Measurements from ENCODE around the gene TMEM86A. TPM values are rescaled to one million over a fixed set of nuclear protein-coding genes. Genes with fewer than 3 reads are reported as not detected.

The TMEM86A gene
- total and polyA plus RNA-seq, 4 donors, result 1.1 to 8.4 (median 3.2) TPM

DNA sequence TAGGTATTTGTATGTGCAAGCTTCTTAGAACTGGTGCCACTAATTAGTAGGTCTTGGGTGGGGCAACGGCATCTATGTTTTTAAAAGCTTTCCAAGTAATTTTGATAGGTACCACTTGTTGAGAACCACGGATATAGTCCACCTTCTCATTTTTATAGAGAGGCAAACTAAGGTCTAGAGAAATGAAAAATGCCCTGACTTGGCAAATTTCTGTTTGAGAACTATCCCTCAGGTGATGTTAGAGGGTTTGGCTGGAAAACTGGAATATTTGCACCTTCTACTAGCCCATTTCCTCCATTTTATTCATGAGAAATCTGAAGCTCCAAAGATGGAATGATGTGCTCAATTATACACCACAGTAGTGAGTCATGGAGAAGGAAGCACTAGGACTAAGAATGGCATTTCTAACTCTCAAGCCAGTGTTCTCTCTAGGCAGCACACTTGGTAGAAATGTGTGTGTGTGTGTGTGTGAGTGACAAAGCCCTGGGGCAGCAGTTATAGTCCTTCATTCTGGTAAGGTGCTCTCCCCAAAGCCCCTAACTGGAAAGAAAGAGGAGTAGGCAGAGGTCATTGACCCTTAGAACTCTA lies 1.8 kb upstream of the TMEM86A start:
- Histone ChIP-seq H3K27ac (ENCODE audit: low read depth in 1 of 2, low read length in 2 of 2) (no peak overlapping the region), H3K36me3 (ENCODE audit: control insufficient read depth in 1 of 2, insufficient read depth in 2 of 2, low read length in 1 of 2) (no peaks in the 10 kb centered on the region), H3K4me1 (ENCODE audit: control insufficient read depth in 1 of 2, insufficient read depth in 2 of 2, low read length in 2 of 2) (no peaks in the 10 kb centered on the region), H3K27me3 (ENCODE audit: control insufficient read depth in 1 of 2, insufficient read depth in 2 of 2, low read length in 1 of 2) (no peaks in the 10 kb centered on the region), H3K9me3 (ENCODE audit: control insufficient read depth, low read length) (no peaks in the 10 kb centered on the region), H3K4me3 (ENCODE audit: low read length in 2 of 2) (no peak overlapping the region)
- intact Hi-C loops (cut with DNase I), result loop anchor here (5.0 kb wide), 2 partner anchors 64 to 109 kb away; partner anchors contain the start of genes SPTY2D1 (in 1 of the 2) and UEVLD (in 1 of the 2)
- WGBS, 2 donors, result 90 to 91% methylated on average over 2 of the region's 2 CpGs
- DNase-seq (no peak), ATAC-seq (ENCODE audit: low FRiP score) (no peak)

DNA sequence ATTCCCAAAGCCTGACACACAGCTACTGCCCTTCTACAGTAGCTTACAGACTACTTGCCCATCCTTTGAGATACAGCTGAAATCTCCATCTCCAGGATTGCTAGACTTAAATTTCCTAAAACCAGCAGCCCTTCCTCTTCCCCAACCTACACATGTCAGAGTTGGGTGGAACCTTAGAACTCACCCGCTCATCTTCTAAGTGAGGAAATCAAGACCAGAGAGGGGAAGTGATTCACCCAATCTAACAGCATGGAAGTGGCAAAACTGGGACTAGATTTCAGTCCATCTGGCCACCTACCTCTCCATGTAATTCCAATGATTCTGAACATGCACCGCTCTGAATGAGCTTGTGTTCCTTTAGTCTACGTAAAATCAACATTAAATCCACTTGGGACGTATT lies 1.0 kb upstream of the TMEM86A start:
- Histone ChIP-seq H3K4me1 (ENCODE audit: control insufficient read depth in 1 of 2, insufficient read depth in 2 of 2, low read length in 2 of 2) (no peaks in the 10 kb centered on the region), H3K4me3 (ENCODE audit: low read length in 2 of 2) (no peak overlapping the region), H3K27ac (ENCODE audit: low read depth in 1 of 2, low read length in 2 of 2) (no peak overlapping the region), H3K9me3 (ENCODE audit: control insufficient read depth, low read length) (no peaks in the 10 kb centered on the region), H3K36me3 (ENCODE audit: control insufficient read depth in 1 of 2, insufficient read depth in 2 of 2, low read length in 1 of 2) (no peaks in the 10 kb centered on the region), H3K27me3 (ENCODE audit: control insufficient read depth in 1 of 2, insufficient read depth in 2 of 2, low read length in 1 of 2) (no peaks in the 10 kb centered on the region)
- DNase-seq, result no peak
- 92 to 96% methylated on average over 4 of the region's 4 CpGs for WGBS, 2 donors
- intact Hi-C loops (cut with DNase I), result loop anchor here (5.0 kb wide), 2 partner anchors 65 to 110 kb away; partner anchors contain the start of genes SPTY2D1 (in 1 of the 2) and UEVLD (in 1 of the 2)
- ATAC-seq (ENCODE audit: low FRiP score), result no peak

DNA sequence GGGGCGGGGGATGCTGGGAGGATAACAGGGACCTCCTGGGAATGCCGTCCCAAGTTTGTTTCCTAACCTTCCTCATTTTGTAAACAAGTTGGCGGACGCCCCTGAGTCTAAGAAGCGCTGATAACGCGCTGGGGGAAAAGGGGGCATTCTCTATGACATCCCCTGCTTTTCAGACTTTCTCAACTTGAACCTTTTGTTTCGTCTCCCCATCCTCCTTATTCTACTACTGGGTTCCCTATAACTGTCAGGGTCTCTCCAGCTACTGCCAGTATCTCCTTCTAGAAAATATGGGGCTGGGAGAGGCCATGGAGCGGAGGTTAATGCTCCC lies 654 bp downstream of the TMEM86A start:
- no peak overlapping the region for H3K27ac ChIP-seq (ENCODE audit: low read depth in 1 of 2, low read length in 2 of 2)
- H3K4me3 ChIP-seq (ENCODE audit: low read length in 2 of 2), result peak overlapping the region; percentile 61 to 69
- H3K4me1 ChIP-seq (ENCODE audit: control insufficient read depth in 1 of 2, insufficient read depth in 2 of 2, low read length in 2 of 2), result no peaks in the 10 kb centered on the region
- DNase-seq (no peak), ATAC-seq (ENCODE audit: low FRiP score) (no peak)
- no peaks in the 10 kb centered on the region for H3K9me3 ChIP-seq (ENCODE audit: control insufficient read depth, low read length)
- H3K36me3 ChIP-seq (ENCODE audit: control insufficient read depth in 1 of 2, insufficient read depth in 2 of 2, low read length in 1 of 2), result no peaks in the 10 kb centered on the region
- H3K27me3 ChIP-seq (ENCODE audit: control insufficient read depth in 1 of 2, insufficient read depth in 2 of 2, low read length in 1 of 2), result no peaks in the 10 kb centered on the region
- WGBS, 2 donors, result 10 to 12% methylated on average over 9 of the region's 9 CpGs
- intact Hi-C loops (cut with DNase I), result loop anchor here (5.0 kb wide), 2 partner anchors 67 to 112 kb away; partner anchors contain the start of genes SPTY2D1 (in 1 of the 2) and UEVLD (in 1 of the 2)

DNA sequence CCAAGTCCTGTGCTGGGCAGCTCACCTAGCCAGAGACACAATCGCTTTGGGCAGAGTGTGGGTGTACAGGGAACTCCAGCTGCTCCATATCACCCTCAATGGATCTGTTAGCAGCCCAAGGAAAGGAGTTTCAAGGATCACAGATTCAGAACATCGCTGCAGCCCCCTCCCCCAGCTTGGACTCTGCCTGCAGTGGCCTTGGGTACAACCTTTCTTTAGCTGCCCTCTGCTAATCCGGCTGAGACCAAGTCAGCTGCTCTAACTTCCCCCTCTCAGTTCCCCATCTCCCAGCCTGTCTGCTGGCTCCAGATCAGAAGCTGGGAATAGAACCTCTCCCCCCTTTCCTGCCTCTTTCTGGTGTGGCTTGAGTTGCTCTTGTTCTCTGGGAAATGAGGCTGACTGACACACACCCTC lies 1.3 kb downstream of the TMEM86A start:
- ATAC-seq (ENCODE audit: low FRiP score) (no peak), DNase-seq (peak in 1 of 2 donors; percentile 73)
- 71 to 73% methylated on average over 3 of the region's 3 CpGs for WGBS, 2 donors
- Histone ChIP-seq H3K36me3 (ENCODE audit: control insufficient read depth in 1 of 2, insufficient read depth in 2 of 2, low read length in 1 of 2) (no peaks in the 10 kb centered on the region), H3K27ac (ENCODE audit: low read depth in 1 of 2, low read length in 2 of 2) (no peak overlapping the region), H3K27me3 (ENCODE audit: control insufficient read depth in 1 of 2, insufficient read depth in 2 of 2, low read length in 1 of 2) (no peaks in the 10 kb centered on the region), H3K9me3 (ENCODE audit: control insufficient read depth, low read length) (no peaks in the 10 kb centered on the region), H3K4me1 (ENCODE audit: control insufficient read depth in 1 of 2, insufficient read depth in 2 of 2, low read length in 2 of 2) (no peaks in the 10 kb centered on the region), H3K4me3 (ENCODE audit: low read length in 2 of 2) (no peak overlapping the region)
- intact Hi-C loops (cut with DNase I), result loop anchor here (5.0 kb wide), 2 partner anchors 68 to 113 kb away; partner anchors contain the start of genes SPTY2D1 (in 1 of the 2) and UEVLD (in 1 of the 2)

DNA sequence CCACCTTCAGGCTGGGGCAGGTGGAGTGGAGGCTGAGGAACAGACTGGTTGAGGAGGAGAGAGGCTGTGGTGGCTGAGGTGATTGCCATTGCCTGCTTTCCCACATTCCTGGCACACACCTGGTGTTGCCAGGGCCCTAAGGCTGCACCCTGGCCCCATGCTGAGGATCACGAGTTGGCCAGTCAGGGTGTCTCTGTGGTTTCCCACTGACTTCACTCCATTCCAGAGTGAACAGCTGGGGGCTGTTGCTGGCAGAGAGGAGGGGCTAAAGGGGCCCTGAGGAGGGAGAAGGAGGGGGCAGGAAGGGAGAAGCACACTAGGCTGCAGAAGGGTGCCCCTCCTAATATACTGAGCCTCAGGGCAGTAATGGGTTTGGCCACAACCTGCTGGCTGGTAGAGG lies 1.8 kb downstream of the TMEM86A start:
- no peak for DNase-seq
- WGBS, 2 donors, result 75 to 86% methylated on average over 1 of the region's 1 CpG
- no peak overlapping the region for H3K4me3 ChIP-seq (ENCODE audit: low read length in 2 of 2)
- no peaks in the 10 kb centered on the region for H3K9me3 ChIP-seq (ENCODE audit: control insufficient read depth, low read length)
- no peaks in the 10 kb centered on the region for H3K36me3 ChIP-seq (ENCODE audit: control insufficient read depth in 1 of 2, insufficient read depth in 2 of 2, low read length in 1 of 2)
- intact Hi-C loops (cut with DNase I), result no loop called here
- no peaks in the 10 kb centered on the region for H3K27me3 ChIP-seq (ENCODE audit: control insufficient read depth in 1 of 2, insufficient read depth in 2 of 2, low read length in 1 of 2)
- no peak for ATAC-seq (ENCODE audit: low FRiP score)
- no peaks in the 10 kb centered on the region for H3K4me1 ChIP-seq (ENCODE audit: control insufficient read depth in 1 of 2, insufficient read depth in 2 of 2, low read length in 2 of 2)
- H3K27ac ChIP-seq (ENCODE audit: low read depth in 1 of 2, low read length in 2 of 2), result no peak overlapping the region

DNA sequence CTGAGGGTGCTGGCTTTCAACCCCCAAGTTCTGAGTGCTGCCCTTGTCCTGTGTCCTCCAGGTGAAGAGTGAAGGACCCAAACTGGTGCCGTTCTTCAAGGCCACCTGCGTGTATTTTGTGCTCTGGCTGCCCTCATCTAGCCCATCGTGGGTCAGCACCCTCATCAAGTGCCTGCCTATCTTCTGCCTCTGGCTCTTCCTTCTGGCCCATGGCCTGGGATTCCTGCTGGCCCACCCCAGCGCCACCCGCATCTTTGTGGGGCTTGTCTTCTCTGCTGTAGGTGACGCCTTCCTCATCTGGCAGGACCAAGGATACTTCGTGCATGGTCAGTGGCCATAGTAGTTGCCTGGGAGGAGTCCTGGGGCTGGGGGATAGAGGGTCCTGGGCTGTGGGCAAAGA lies 2.3 kb downstream of the TMEM86A start:
- DNase-seq (no peak), ATAC-seq (ENCODE audit: low FRiP score) (no peak)
- Histone ChIP-seq H3K36me3 (ENCODE audit: control insufficient read depth in 1 of 2, insufficient read depth in 2 of 2, low read length in 1 of 2) (no peaks in the 10 kb centered on the region), H3K27ac (ENCODE audit: low read depth in 1 of 2, low read length in 2 of 2) (no peak overlapping the region), H3K4me3 (ENCODE audit: low read length in 2 of 2) (no peak overlapping the region), H3K9me3 (ENCODE audit: control insufficient read depth, low read length) (no peaks in the 10 kb centered on the region), H3K27me3 (ENCODE audit: control insufficient read depth in 1 of 2, insufficient read depth in 2 of 2, low read length in 1 of 2) (no peaks in the 10 kb centered on the region), H3K4me1 (ENCODE audit: control insufficient read depth in 1 of 2, insufficient read depth in 2 of 2, low read length in 2 of 2) (no peaks in the 10 kb centered on the region)
- intact Hi-C loops (cut with DNase I), result no loop called here
- 95 to 96% methylated on average over 7 of the region's 7 CpGs for WGBS, 2 donors

DNA sequence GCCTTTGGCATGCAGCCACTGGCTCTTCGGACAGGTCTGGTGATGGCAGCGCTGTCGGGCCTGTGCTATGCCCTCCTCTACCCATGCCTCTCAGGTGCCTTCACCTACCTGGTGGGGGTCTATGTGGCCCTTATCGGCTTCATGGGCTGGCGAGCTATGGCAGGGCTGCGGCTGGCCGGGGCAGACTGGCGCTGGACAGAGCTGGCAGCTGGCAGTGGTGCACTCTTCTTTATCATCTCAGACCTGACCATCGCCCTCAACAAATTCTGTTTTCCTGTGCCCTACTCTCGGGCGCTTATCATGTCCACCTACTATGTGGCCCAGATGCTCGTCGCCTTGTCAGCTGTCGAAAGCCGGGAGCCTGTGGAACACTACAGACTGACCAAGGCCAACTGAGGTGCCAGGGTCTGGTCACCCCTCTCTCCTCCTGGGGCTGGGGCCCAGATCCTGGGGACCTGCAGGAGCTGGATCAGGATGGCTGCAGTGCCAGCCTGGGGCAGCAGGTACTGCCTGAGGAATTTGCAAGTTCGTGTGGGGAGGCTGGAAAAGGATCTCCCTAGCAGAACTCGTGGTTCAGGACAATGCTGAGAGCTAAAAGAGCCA lies 3.1 kb downstream of the TMEM86A start:
- 93 to 97% methylated on average over 17 of the region's 17 CpGs for WGBS, 2 donors
- Histone ChIP-seq H3K9me3 (ENCODE audit: control insufficient read depth, low read length) (no peaks in the 10 kb centered on the region), H3K27me3 (ENCODE audit: control insufficient read depth in 1 of 2, insufficient read depth in 2 of 2, low read length in 1 of 2) (no peaks in the 10 kb centered on the region), H3K36me3 (ENCODE audit: control insufficient read depth in 1 of 2, insufficient read depth in 2 of 2, low read length in 1 of 2) (no peaks in the 10 kb centered on the region), H3K4me1 (ENCODE audit: control insufficient read depth in 1 of 2, insufficient read depth in 2 of 2, low read length in 2 of 2) (no peaks in the 10 kb centered on the region), H3K27ac (ENCODE audit: low read depth in 1 of 2, low read length in 2 of 2) (no peak overlapping the region), H3K4me3 (ENCODE audit: low read length in 2 of 2) (no peak overlapping the region)
- intact Hi-C loops (cut with DNase I), result no loop called here
- ATAC-seq (ENCODE audit: low FRiP score), result no peak
- DNase-seq, result no peak

DNA sequence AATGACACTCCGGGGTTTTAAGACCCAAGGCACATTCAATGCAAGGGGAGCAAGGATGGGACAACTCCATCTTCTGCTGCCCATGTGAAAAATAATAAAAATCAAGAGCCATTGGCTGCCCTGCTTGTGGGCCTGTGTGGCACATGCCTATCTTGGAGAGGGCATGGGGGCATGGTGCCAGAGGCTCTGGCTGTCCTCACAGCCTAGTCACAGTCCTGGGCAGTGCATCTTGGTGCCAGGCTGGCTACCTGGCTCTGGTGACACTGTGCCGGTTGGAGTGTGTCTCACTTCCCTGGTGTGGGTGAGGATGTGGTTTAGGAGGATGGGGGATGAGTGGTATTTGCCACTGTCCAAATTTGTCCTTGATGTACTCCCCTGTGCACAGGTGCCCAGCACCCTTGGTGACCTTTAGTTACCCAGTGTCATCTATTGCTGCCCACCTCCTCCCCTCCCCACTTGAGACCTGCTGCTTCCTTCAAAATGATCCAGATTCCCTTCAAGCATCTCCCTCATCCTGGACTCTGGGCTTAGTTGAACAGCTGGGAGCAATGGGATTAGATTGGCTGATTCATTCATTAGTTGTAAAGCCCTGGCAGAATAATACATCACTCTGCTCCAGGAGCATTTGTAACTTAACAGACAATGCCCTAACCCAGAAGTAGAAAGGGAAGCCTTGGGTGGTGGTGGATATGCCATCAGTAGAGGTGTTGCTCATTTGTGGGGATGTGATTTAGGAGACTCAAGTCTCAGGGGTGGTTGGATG lies 4.6 kb downstream of the TMEM86A start:
- Histone ChIP-seq H3K27me3 (ENCODE audit: control insufficient read depth in 1 of 2, insufficient read depth in 2 of 2, low read length in 1 of 2) (no peaks in the 10 kb centered on the region), H3K36me3 (ENCODE audit: control insufficient read depth in 1 of 2, insufficient read depth in 2 of 2, low read length in 1 of 2) (no peaks in the 10 kb centered on the region), H3K4me1 (ENCODE audit: control insufficient read depth in 1 of 2, insufficient read depth in 2 of 2, low read length in 2 of 2) (no peaks in the 10 kb centered on the region), H3K9me3 (ENCODE audit: control insufficient read depth, low read length) (no peaks in the 10 kb centered on the region), H3K27ac (ENCODE audit: low read depth in 1 of 2, low read length in 2 of 2) (no peak overlapping the region), H3K4me3 (ENCODE audit: low read length in 2 of 2) (no peak overlapping the region)
- DNase-seq, result no peak
- intact Hi-C loops (cut with DNase I), result no loop called here
- ATAC-seq (ENCODE audit: low FRiP score), result no peak
- WGBS, 2 donors, result 40 to 88% methylated on average over 2 of the region's 2 CpGs

All from aorta (tissue), 5 donors.